NCI-H1092 treated with DMSO at 0.1 percent for 48 hours (cell line): Measurements from ENCODE around the gene STK40.

Source experiments
- DNase-seq: peaks from one replicate; lab custom pipeline; 2025; lab: John Stamatoyannopoulos, UW

STK40 gene

GRCh38 chr1:36309397-36309796 is 76.3 kb downstream of the STK40 start:
- no peak for DNase-seq

GRCh38 chr1:36307601-36308330 is 78.0 kb downstream of the STK40 start:
- no peak for DNase-seq

GRCh38 chr1:36306902-36307456 is 78.7 kb downstream of the STK40 start:
- peak; percentile 96 for DNase-seq

GRCh38 chr1:36306210-36306901 is 79.4 kb downstream of the STK40 start, which contains the start of gene SH3D21:
TSS of gene SH3D21 (plus strand) at chr1:36306368. CDS start at chr1:36306421, 53 bp downstream.
- peak; percentile 50 for DNase-seq

- DNase-seq: no peak
Measured at GRCh38 chr1:36305915-36306209, 79.9 kb downstream of the STK40 start.

GRCh38 chr1:36304970-36305914 is 80.5 kb downstream of the STK40 start:
- no peak for DNase-seq

GRCh38 chr1:36304521-36304920 is 81.2 kb downstream of the STK40 start:
- DNase-seq: no peak

- DNase-seq: no peak
Measured at GRCh38 chr1:36303650-36304360, 81.9 kb downstream of the STK40 start.

- no peak for DNase-seq
Measured at GRCh38 chr1:36303244-36303643, 82.5 kb downstream of the STK40 start.

GRCh38 chr1:36301220-36301619 is 84.5 kb downstream of the STK40 start:
- no peak for DNase-seq

GRCh38 chr1:36300526-36300925 is 85.2 kb downstream of the STK40 start:
- DNase-seq: no peak

GRCh38 chr1:36298640-36299039 is 87.1 kb downstream of the STK40 start:
- DNase-seq: no peak

GRCh38 chr1:36297062-36297461 is 88.7 kb downstream of the STK40 start:
- no peak for DNase-seq

- no peak for DNase-seq
Measured at GRCh38 chr1:36295390-36295789, 90.3 kb downstream of the STK40 start.
